Stimulated activated CD8-positive, alpha-beta memory T cell treated with anti-CD3 and anti-CD28 coated beads, Interleukin-2, amount 100 ng/mL, for 48 hours (primary cell): Measurements from ENCODE around the gene HES7.

ENCODE experiments used
- DNase-seq, 2 donors: peaks; one replicate each; pipeline ENCODE4 v3.0.0-alpha.2; 2020; ENCODE audit warnings: low read depth in 2 of 2

The HES7 gene

DNA sequence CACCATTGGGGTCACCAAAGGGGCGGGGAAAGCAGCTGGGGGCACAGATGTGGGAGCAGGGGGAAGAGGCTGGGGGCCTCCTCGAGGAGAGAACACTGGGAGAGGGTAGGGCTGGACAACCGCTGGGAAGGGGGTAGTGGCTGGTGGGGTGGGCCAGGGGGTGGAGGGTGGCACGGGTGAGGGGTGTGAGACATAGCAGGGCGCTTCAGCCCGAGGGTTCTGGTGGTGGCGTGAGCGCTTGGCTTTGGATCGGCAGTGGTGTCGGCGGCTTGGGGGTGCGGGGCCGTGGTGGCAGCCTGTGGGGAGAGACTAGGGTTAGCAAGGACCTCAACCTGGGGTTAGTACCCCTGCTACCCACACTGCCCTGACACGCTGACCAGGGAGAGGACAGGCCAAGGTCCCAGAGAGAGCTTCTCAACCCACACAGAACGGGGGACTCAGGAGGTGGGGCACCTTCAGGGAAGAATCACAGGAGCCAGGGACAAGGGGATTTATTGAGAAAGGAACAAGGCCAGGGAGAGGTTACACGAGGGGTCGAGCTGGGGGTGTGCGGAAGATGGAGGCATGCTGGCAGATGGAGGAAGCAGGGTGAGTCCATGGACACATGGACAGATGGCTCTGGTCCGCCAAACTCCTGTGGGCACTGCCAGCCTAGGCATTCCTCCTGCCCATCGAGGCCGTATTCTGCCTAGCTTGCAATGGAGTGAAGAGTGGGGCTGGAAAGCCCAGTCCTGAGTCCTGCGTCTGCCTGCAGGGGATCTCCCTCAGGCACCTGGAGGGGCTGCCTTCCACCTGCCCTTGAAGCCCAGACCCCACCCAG is 19.9 kb upstream of the HES7 start:
- DNase-seq = no peak

DNA sequence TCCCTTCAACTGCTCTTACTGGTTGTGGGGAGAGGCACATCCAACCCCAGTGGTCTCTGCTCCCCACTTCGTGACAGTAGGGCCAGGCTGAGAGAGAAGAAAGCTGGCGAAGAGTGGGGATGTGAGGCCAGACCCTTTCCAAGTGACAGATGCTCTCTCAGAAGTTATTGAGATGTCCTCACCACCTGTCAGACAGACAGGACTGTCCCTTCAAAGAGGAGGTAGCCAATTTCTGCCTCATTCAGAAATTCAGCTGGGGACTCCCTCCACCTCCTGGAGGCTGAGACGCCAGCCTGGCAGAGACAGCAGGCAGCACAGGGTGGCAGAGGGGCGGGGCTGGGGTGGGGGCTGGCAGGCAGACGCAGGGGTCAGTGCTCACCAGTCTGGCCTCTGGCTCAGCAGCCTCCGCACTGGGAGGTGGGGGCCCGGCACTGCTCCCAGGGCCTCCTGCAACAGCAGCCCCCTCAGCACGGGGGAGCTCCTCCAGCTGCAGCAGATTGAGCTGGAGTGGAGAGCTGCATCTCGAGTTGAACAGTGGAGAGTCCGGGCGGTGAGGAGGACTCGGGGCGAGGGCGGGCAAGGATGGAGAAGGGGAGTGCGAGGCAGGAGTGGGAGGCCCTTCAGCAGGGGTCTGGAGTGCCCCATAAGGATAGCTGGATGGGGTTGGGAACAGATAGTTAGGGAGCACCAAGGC is 19.1 kb upstream of the HES7 start:
- no peak for DNase-seq

DNA sequence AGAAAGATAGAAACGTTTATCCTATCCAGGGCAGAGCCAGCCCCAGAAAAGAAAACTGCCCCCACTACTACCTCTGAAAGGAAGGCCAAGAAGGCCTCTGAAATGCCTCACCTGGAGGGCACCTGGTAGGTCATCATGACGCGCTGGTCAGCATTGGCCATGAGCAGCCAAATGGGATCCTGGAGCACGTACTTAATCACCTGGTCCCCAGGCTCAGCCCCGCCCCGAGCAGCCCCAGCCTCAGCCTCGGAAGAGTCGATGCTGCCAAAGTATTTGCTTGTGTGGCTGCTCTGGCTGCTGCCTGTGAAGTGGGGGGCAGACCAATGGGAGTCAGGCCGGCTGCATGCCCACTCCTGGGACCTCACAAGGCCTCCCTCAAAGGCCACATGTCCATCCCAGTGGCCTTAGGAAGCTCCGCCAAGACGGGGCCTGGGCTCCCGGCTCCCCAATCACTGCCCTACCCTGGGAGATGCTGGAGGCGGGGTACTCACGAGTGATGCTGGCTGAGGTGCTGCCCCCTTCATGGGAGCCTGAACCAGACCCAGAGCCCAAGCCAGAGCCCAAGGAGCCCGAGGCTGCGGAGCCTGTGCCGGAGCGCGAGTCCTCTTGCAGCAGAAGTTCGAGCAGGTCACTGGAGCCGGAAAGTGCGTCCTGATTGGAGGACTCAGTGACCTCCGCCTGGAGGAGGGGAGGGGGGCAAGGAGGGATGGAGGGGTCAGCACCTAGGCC is 18.4 kb upstream of the HES7 start:
- no peak for DNase-seq

DNA sequence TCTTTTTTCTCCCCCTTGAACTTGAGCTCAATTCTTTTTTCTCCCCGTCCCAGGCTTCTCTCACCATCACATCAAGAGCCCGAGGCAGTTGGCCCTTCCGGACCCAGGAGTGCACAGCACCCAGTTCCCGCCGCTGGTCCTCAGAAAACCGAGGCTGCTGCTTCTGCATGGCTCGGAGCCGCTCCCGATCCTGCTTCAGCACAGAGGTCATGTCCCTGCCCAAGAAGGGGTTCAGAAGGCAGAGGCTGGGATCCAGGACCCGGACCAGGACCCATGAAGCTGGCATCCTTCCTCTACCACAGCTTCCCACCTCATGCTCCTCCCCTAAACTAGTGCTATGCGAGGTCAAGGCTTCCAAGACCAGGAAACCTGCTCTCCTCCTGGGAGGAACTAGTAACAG is 17.8 kb upstream of the HES7 start:
- no peak for DNase-seq

DNA sequence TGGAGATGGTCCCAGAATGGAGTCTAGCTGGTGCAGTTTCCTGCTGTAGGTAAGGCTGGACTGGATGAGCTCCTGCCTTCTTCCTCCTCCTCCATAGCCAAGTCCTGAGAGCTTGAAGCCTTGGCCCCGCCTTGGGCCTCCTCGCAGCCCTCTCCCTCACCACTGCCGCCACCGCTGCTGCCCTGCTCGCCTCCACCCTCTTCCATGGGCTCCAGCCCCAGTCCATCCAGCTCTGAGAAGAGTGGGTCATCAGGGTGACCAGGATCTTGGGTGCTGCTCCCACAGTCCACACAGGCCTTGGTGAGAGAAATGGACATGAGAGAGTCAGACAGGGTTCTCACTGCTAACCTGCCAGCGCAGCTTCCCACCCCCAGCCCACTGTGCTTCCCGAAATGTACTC is 17.1 kb upstream of the HES7 start:
- DNase-seq = no peak

DNA sequence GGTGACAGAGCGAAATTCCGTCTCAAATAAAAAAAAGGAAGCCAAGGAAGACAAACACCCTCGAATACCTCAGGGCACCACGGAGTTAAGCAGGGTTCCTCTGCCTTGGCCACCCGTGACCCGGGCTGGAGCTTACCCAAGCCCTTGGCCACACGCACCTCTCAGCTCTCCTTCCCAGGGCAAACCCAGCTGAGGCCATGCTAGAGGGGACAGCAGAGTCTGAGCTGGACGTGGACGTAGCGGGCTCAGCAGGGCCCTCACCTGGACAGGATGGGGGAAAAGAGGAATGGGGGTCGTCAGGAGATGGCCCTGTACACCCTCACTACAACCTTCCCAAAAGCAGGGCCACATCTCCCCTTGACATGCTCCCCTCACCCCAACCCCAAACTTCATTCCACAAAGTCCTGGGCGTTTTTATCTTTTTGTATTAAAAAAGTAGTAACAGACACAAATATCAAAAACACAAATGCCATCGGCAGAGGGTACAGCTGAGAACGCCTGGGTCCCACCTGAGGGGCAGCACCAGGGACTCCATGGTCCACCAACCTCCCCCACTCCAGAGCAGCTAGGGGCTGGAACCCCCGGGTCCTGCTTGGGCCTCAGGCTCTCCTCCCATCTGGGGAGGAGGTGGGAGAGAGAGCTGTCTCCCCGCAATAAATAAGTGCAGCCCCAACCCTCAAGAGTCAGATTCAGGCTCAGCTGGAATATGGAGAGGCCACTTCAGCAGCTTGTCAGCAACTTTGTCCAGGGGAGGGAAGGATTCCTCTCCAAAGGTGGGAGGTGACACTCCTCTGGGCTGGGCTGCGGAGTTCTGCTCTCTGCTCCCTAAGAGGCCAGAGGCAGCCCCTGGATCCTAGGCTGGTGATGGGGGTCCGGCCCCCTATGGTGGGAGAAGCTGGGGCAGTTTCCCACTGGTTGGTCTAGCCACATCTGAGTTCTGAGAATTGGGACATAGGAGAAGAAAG is 16.4 kb upstream of the HES7 start:
- DNase-seq = no peak

DNA sequence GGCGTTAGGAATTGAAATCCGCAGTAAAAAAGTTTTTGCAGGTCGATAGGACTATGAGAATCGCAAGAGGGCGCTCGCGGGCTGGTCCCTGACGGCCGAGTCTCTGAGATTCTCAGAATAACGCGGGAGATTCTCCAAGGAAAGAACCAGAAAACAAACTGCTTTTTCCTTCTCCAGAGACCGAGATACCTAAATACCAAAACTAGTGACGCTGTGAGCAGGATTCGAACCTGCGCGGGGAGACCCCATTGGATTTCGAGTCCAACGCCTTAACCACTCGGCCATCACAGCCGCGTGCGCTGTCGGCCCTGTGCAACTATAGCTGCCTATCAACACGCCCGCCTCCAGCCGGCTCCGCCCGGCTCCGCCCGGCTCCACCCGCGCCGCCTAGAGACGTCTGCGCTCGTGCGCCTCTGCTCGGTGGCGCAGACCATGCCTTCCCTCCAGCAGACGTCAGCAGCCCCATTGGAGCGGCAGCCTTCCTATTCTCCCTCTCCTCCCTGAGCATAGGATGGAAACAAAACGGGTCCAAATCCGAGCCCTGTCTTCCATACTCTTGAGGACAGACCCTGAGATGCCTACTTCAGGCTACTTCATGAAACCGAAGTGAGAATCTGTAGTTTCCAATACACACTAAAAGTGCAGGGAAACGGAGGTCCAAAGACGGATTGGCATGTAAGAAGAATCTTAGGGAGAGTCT is 14.9 kb upstream of the HES7 start:
- peak; percentile 91 to 97 for DNase-seq

DNA sequence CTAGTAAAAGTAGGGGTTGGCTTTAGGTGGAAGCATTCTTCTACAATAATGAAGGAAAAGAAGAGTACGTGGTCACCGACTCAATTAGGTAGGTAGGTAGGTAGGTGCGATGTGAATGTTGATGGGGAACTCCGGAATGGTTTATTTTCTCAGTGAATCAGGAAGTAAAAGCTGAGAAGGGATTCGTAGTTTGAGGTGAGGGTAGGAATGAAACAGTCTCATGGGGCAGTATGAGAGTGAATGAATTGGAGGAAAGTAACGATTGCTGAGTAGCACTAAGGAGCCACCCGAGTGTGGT is 14.4 kb upstream of the HES7 start:
- no peak for DNase-seq

DNA sequence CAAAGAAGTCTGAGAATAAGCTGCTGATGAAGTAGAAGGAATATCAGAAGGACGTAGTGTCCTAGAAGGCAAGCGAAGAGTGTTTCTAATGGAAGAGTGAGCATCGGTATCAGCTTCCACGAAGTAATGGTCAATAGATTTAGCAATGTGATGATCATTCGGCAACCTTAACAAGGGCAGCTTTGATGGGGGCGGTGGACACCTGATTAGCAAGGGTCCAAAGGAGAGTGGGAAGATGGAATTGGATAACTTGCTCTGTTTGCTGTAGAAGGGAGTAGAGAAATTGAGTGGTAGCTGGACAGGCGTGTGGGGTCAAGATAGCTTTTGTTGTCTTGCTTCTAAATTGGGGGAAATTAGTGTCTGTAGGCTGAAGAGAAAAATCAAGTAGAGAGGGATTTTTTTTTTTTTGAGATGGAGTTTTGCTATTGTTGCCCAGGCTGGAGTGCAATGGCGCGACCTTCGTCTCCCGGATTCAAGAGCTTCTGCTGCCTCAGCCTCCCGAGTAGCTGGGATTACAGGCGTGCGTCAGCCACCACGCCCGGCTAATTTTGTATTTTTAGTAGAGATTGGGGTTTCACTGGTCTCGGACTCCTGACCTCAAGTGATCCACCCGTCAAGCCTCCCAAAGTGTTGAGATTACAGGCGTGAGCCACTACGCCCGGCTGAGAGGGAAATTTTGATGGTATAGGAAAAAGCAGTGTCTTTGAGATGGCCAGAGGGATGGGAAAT is 13.9 kb upstream of the HES7 start:
- no peak for DNase-seq

DNA sequence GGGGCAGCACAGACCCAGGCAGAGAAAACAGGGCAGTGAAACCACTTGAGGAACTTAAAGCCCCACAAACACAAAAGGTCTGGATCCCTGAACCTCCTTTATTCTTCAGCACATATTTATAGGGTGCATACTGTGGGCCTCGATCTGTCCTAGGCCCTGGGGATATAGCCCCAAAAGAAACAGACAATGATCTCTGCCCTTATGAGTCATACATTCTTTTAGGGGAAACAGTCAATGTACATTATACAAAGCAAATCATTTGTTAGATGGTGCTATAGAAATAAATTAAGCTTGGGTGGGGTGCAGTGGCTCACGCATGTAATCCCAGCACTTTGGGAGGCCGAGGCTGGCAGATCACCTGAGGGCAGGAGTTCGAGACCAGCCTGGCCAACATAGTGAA is 10.0 kb upstream of the HES7 start:
- no peak for DNase-seq

DNA sequence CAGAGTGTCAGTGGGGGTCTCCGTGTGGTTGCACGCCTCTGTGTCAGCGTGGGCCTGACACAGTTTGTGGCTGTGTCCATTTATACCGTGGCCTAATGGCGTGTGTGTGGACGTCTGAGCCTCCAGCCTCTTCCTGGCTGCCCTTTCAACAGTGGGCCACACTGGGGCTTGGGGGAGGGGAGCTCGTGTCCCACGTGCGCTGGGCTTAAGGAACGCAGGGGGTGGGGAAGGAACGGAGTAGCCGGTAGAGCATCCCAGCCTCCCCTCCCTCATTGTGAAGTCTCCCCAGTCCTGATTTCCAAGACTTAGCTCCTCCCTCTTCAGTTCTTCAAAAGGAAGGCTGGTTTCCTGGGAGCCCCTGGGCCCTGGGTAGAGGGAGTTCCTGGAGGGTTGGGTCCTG is 9.5 kb upstream of the HES7 start:
- DNase-seq = no peak

DNA sequence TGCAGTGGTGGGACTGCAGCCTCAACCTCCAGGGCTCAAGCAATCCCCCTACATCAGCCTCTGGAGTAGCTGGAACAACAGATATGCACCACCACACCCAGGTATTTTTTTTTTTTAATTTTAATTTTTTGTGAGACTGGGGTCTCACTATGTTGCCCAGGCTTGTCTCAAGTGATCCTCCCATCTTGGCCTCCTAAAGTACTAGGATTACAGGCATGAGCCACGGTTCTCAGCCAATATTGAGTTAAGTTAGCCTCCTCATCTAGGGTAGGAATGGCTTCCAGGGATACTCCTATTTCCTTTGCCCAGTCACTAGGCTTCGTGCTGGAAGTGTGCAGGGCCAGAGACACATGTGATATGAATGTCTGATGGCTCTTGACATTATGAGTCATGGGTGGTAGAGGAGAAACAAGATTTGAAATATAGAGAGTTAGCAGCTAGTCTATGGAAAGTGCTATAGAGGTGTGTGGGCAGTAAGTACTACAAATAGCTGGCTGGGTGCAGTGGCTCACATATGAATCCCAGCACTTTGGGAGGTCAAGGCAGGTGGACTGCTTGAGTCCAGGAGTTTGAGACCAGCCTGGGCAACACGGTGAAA is 8.0 kb upstream of the HES7 start:
- no peak for DNase-seq

DNA sequence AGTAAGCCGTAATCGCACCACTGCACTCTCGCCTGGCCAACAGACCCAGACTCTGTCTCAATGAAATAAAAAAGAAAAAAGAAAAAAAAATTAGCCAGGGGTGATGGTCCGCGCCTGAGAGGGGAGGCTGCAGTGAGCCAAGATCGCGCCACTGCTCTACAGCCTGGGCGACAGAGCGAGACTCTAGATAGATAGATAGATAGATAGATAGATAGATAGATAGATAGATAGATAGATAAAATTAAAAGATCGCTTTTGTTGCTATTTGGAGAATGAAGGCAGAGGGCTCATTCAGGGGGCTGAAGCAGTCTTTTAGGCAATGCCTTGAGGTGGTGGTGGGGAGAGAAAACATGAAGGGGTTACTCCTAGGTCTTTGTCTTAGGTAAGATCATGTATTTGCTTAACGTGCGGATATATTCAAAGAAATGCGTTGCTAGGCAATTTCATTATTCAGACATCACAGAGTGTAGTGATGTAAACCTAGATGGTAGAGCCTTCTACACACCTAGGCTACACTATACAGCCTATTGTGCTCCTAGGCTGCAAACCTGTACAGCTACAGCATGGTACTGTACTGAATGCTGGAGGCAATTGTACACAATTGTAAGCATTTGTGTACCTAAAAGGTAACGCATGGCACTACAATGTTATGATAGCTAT is 4.3 kb upstream of the HES7 start:
- no peak for DNase-seq

DNA sequence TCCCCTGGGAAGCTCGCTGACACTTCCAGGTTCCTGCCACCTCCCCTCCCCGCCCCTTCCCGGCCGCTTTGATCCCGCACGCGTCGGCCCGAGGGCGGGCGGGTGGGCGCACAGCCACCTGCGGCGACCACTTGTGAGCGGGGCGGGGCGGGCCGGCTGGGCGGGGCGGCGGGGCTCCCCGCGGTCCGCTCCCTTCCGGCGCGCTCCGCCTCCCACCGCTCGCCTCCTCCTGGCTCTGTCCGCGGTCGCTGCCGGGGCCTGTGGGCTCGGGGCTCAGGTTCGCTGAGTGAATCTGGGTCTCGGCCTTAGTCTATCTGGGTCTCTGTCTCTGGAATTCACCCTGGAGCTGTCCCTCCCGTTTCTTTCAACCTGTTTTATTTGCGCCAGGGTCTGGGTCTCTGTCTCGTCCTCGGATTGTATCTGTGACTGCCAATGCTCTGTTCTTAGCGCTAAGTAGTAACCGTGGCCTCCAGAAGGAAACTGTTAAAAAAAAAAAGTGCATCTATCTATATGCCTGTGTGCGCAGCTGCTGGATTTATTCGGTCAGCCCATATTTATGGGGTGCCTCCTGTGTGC is 2.7 kb upstream of the HES7 start:
- peak in 1 of 2 donors; percentile 57 for DNase-seq

DNA sequence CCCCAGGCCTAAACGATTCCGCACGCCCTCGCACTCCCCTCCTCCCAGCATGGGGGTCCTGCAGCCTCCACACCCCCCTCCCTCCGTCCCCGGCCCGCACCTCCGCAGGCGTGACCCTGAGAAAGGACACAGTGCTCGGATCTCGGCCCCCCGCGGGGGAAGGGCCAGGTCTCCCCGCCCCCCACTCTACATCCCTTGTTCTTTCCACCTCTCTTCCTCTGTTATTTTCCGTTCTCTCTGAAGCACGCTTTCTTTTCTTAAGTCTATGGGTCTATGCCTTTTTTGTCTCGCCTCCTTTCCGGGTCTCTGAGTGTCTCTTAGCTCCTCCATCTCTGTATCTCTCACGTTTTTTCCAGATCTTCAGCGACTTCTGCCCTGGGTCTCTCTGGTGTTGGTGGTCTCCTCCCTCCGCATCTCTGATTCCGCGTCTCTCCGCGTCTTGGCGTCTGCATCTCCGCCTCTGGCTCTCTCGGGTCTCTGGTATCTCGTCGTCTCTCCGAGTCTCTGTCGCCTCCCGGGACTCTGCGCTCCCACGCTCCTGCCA is 2.1 kb upstream of the HES7 start:
- DNase-seq = no peak

DNA sequence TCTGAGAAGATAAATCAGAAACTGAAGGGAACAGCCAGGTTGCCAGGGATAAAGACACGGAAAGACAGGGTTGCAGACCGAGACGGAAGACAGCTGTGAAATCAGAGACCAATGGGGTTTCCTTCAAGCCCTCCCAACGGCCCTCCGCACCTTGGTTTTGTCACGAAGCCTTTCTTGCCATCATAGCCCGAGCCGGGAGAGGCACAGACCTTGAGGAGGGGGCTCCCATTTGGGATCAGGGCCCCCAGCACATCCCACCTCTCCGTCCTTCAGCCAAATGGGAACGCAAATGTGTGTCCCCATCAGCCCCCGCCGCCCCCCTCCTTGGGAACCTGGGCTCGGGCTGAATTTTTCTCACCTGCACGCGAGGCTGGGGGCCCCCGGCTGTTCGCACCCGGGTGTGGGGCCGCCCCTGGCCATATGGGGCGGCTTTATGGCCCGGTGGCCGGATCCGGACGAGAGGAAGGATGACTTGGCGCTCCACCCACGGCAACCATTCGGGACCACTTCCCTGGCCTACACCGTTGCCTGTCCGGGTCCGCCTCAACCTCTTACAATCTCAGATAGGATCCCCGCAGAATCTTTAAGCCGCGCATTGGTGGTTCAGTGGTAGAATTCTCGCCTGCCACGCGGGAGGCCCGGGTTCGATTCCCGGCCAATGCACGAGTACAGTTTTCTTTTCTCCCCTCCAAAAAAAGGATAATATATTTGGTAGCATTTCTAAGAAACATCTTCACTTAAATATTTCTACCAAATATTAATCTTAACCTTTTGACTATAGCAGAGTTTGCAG is 1.4 kb upstream of the HES7 start:
- DNase-seq = peak; percentile 73 to 89

DNA sequence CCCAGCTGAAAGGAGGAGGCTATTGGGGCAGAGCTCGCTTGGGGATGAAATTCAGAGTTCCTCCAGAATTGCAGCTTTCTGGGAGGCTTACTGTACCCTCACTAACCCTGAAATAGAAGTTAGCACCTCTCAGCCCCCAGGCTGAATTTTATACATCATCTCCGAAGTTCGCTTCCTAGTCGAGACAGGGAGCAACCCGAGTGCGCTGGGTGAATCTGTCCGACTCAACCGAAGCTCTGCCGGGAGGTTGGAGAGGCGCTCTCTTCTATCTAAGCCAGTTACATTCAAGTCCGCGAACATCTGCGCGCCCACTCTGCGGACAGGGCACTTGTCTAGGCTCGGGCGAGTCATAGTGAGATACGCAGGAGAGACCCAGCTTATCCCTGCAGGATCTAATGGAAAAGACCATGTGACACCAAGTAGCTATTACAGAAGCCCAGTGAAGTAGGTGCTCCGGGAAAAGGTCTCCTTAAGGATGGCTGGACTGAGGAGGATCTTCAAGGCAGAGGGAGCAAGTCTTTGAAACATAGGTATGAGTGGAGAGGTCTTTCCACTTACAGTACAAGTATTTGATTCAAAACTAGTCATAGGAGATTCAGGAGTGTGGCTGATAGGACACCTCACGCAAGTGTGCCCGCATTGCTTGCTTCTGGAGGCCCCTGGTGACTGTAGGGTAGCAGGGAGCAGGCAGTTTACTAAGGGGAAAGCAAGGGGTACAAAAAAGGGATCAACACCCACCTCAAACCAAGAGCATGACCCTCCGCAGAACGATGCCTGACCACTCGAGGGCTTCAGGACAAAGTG is 646 bp upstream of the HES7 start:
- DNase-seq = no peak
